Tongue (tissue), 2 donors: ENCODE results near the gene RASGRF2. TPM values are rescaled to one million over a fixed set of nuclear protein-coding genes. Genes with fewer than 3 reads are reported as not detected.
"Not testable (repeated sequence)": the region's sequence is repeated elsewhere in the genome, so short reads cannot be mapped to it uniquely, and the experiment has no call there.

Experiments used
- DNase-seq: peaks from one replicate; pipeline ENCODE4 v3.0.0-alpha.2; 2015
- total RNA-seq: library from RNA; depleted of rRNA; stranded (reverse); fragments of >200 nt; gene quantifications from one replicate; pipeline ENCODE4 v1.2.3, GENCODE V29; 2014

The RASGRF2 gene
- total RNA-seq, 1 donor from 2014 or later: 3.8 TPM

- DNase-seq: no peak
Observed at GRCh38 chr5:80986382-80986781, 26.2 kb downstream of the RASGRF2 start.

GRCh38 chr5:80987078-80987766, 27.1 kb downstream of the RASGRF2 start:
- DNase-seq: no peak

- DNase-seq: no peak
Observed at GRCh38 chr5:80988419-80988935, 28.3 kb downstream of the RASGRF2 start.

- no peak for DNase-seq
Observed at GRCh38 chr5:80989883-80990282, 29.7 kb downstream of the RASGRF2 start.

GRCh38 chr5:80990527-80990926, 30.4 kb downstream of the RASGRF2 start:
- no peak for DNase-seq

GRCh38 chr5:80990971-80991370, 30.8 kb downstream of the RASGRF2 start:
- no peak for DNase-seq

GRCh38 chr5:80995908-80996307, 35.7 kb downstream of the RASGRF2 start:
- DNase-seq: no peak

- DNase-seq: no peak
Observed at GRCh38 chr5:80998590-80998979, 38.4 kb downstream of the RASGRF2 start.

GRCh38 chr5:81003811-81004386, 43.7 kb downstream of the RASGRF2 start:
- DNase-seq: no peak

- no peak for DNase-seq
Observed at GRCh38 chr5:81005708-81006107, 45.5 kb downstream of the RASGRF2 start.

- no peak for DNase-seq
Observed at GRCh38 chr5:81006231-81006630, 46.1 kb downstream of the RASGRF2 start.

- no peak for DNase-seq
Observed at GRCh38 chr5:81006947-81007636, 46.9 kb downstream of the RASGRF2 start.

- no peak for DNase-seq
Observed at GRCh38 chr5:81007637-81008027, 47.5 kb downstream of the RASGRF2 start.

- DNase-seq: peak; percentile 24
Observed at GRCh38 chr5:81010336-81011169, 50.4 kb downstream of the RASGRF2 start.

GRCh38 chr5:81014348-81014747, 54.2 kb downstream of the RASGRF2 start:
- DNase-seq: no peak

- no peak for DNase-seq
Observed at GRCh38 chr5:81016116-81016515, 56.0 kb downstream of the RASGRF2 start.

- DNase-seq: no peak
Observed at GRCh38 chr5:81017320-81017719, 57.2 kb downstream of the RASGRF2 start.

- not testable (repeated sequence) for DNase-seq
Observed at GRCh38 chr5:81018608-81019007, 58.4 kb downstream of the RASGRF2 start.

GRCh38 chr5:81019748-81020147, 59.6 kb downstream of the RASGRF2 start:
- DNase-seq: no peak

GRCh38 chr5:81020478-81021167, 60.5 kb downstream of the RASGRF2 start:
- DNase-seq: no peak

- DNase-seq: no peak
Observed at GRCh38 chr5:81021486-81021885, 61.3 kb downstream of the RASGRF2 start.
